ENCODE results near the gene SUSD6.

SUSD6 gene

DNA sequence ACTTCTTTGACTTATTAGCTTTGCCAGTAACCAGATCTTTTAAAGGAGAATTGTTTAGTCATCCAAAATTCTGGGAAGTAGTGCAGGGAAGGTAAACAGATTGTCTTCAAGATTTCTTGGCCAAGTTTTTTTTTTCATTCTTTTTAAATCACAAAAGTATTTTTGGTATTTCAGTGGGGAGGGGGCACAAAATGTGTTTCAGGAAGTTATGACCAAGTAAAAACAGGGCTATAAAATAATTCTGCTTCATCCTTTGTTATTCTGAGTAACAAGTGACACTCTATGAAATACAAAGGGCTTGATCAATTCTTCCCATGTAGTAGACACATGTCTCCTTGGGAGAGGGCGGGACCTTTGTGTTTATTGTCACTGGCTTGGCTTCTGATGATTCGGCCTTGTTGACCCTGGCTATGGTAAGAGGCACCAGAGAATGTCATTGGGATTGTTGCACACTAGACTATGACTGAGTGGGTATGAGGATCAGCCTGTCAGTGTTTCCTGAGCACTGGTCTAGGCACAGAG lies 55.4 kb downstream of the SUSD6 start:
- H3K4me2 ChIP-seq (ENCODE audit: low read length), result peak overlapping the region; percentile 99
- no peak for TF ChIP-seq EZH2phosphoT487 (IDR thresholded peaks at IDR 0.05; ENCODE audit: borderline replicate concordance, low read length)
- TF ChIP-seq, protein P1, sequence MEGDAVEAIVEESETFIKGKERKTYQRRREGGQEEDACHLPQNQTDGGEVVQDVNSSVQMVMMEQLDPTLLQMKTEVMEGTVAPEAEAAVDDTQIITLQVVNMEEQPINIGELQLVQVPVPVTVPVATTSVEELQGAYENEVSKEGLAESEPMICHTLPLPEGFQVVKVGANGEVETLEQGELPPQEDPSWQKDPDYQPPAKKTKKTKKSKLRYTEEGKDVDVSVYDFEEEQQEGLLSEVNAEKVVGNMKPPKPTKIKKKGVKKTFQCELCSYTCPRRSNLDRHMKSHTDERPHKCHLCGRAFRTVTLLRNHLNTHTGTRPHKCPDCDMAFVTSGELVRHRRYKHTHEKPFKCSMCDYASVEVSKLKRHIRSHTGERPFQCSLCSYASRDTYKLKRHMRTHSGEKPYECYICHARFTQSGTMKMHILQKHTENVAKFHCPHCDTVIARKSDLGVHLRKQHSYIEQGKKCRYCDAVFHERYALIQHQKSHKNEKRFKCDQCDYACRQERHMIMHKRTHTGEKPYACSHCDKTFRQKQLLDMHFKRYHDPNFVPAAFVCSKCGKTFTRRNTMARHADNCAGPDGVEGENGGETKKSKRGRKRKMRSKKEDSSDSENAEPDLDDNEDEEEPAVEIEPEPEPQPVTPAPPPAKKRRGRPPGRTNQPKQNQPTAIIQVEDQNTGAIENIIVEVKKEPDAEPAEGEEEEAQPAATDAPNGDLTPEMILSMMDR (IDR thresholded peaks at IDR 0.05; ENCODE audit: low read depth, low read length, poor library complexity, severe bottlenecking), result no peak
- H3K27ac ChIP-seq (ENCODE audit: low read depth, low read length), result peak overlapping the region; percentile 93
- no peaks in the 10 kb centered on the region for H3K27me3 ChIP-seq (ENCODE audit: control insufficient read depth, low read length)
- peaks cover 86% of the 10 kb centered on the region for H3K4me1 ChIP-seq (ENCODE audit: control insufficient read depth, low read length)
- peak overlapping the region; percentile 70 for H3K4me3 ChIP-seq (ENCODE audit: low read length)
- peaks cover 4% of the 10 kb centered on the region; the same call in 1 of the 2 replicates for H4K20me1 ChIP-seq (ENCODE audit: control insufficient read depth, insufficient read depth, low read depth, low read length)
- peaks cover 6% of the 10 kb centered on the region for H3F3A ChIP-seq (ENCODE audit: control insufficient read depth, insufficient read depth)
- H3K36me3 ChIP-seq (ENCODE audit: control insufficient read depth, low read length), result peaks cover 7% of the 10 kb centered on the region
- peaks cover 91% of the 10 kb centered on the region for H3K79me2 ChIP-seq (ENCODE audit: control insufficient read depth, low read length)
- no peaks in the 10 kb centered on the region for H3K9me2 ChIP-seq (replicated peaks; ENCODE audit: control insufficient read depth, low read length)
- H3K9me3 ChIP-seq (ENCODE audit: control insufficient read depth, insufficient read depth, low read length), result no peaks in the 10 kb centered on the region

DNA sequence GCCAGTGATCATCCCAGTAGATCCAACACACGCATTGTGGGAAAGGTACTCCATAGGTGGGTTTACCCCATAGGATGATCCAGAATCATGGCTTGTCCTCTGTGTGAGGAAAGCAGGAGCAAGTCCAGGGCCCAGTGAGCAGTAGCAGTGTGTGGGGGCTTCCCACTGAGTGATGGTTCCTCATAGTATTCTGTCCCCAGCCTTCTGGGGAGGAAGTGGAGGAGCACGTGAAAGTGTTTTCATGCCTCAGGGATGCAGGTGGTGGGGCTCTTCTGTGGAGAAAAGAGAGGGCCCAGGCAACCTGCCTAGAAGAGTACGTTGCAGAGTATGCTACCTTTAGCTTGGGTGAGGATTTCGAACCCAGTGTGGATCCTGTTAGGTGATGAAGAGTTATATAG lies 56.5 kb downstream of the SUSD6 start:
- TF ChIP-seq, protein P1 (IDR thresholded peaks at IDR 0.05; ENCODE audit: low read depth, low read length, poor library complexity, severe bottlenecking), result no peak
- Histone ChIP-seq H3K9me3 (ENCODE audit: control insufficient read depth, insufficient read depth, low read length) (no peaks in the 10 kb centered on the region), H3K4me2 (ENCODE audit: low read length) (peak overlapping the region; percentile 99), H3K36me3 (ENCODE audit: control insufficient read depth, low read length) (peaks cover 7% of the 10 kb centered on the region), H3F3A (ENCODE audit: control insufficient read depth, insufficient read depth) (peaks cover 6% of the 10 kb centered on the region), H3K27me3 (ENCODE audit: control insufficient read depth, low read length) (no peaks in the 10 kb centered on the region), H4K20me1 (ENCODE audit: control insufficient read depth, insufficient read depth, low read depth, low read length) (peaks cover 4% of the 10 kb centered on the region; the same call in 1 of the 2 replicates), H3K4me1 (ENCODE audit: control insufficient read depth, low read length) (peaks cover 91% of the 10 kb centered on the region), H3K4me3 (ENCODE audit: low read length) (peak overlapping the region; percentile 73), H3K79me2 (ENCODE audit: control insufficient read depth, low read length) (peaks cover 93% of the 10 kb centered on the region), H3K9me2 (replicated peaks; ENCODE audit: control insufficient read depth, low read length) (no peaks in the 10 kb centered on the region), H3K27ac (ENCODE audit: low read depth, low read length) (peak overlapping the region; percentile 93)

DNA sequence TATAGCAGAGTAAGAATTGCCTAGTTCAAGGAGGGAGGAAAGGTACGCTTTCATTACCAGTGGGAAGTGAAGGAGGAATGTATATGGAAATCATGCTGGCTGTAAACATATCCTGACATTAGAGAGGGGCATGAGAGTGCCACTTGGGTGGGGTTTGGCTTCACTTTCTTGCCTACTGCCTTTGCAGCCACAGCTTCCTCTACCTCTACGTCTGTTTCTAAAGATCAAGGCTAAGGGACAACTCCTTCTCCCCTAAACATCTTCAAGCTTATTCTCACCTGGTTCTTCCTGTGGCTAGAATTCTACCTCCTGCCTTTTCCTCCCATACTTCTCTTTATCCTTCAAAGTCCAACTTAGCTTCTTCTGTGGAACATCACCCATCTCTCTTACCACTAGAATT lies 58.0 kb downstream of the SUSD6 start:
- no peaks in the 10 kb centered on the region for H3K9me3 ChIP-seq (ENCODE audit: control insufficient read depth, insufficient read depth, low read length)
- TF ChIP-seq EZH2phosphoT487 (IDR thresholded peaks at IDR 0.05; ENCODE audit: borderline replicate concordance, low read length), result no peak
- TF ChIP-seq, protein P1 (IDR thresholded peaks at IDR 0.05; ENCODE audit: low read depth, low read length, poor library complexity, severe bottlenecking), result no peak
- peaks cover 93% of the 10 kb centered on the region for H3K79me2 ChIP-seq (ENCODE audit: control insufficient read depth, low read length)
- H3K4me2 ChIP-seq (ENCODE audit: low read length), result no peak overlapping the region
- peaks cover 7% of the 10 kb centered on the region for H3K36me3 ChIP-seq (ENCODE audit: control insufficient read depth, low read length)
- peaks cover 4% of the 10 kb centered on the region; the same call in 1 of the 2 replicates for H4K20me1 ChIP-seq (ENCODE audit: control insufficient read depth, insufficient read depth, low read depth, low read length)
- no peaks in the 10 kb centered on the region for H3K9me2 ChIP-seq (replicated peaks; ENCODE audit: control insufficient read depth, low read length)
- peaks cover 6% of the 10 kb centered on the region for H3F3A ChIP-seq (ENCODE audit: control insufficient read depth, insufficient read depth)
- H3K27ac ChIP-seq (ENCODE audit: low read depth, low read length), result no peak overlapping the region
- H3K4me3 ChIP-seq (ENCODE audit: low read length), result no peak overlapping the region
- H3K4me1 ChIP-seq (ENCODE audit: control insufficient read depth, low read length), result peaks cover 91% of the 10 kb centered on the region
- H3K27me3 ChIP-seq (ENCODE audit: control insufficient read depth, low read length), result no peaks in the 10 kb centered on the region

Data from DOHH2 (cell line).